ENCODE results near the gene HIVEP3.

DNA sequence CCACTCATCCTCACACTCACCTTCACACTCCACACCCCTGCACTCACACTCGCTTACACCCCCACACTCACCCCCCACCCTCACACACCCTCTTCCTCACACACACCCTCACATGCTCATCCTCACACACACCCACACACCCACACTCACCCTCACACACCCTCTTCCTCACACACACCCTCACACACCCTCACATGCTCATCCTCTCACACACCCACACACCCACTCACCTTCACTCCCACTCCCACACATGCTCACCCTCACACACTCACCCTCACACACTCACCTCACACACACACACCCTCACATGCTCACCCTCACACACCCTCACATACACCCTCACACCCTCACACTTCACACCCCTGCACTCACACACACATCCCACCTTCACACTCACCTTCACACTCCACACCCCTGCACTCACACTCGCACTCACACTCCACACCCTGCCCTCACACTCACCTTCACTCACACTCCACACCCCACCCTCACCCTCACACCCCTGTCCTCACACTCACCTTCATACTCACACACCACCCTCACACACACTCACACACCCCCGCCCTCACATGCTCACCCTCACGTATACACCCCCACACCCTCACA lies 391.7 kb downstream of the HIVEP3 start:
- TF ChIP-seq, protein P1, sequence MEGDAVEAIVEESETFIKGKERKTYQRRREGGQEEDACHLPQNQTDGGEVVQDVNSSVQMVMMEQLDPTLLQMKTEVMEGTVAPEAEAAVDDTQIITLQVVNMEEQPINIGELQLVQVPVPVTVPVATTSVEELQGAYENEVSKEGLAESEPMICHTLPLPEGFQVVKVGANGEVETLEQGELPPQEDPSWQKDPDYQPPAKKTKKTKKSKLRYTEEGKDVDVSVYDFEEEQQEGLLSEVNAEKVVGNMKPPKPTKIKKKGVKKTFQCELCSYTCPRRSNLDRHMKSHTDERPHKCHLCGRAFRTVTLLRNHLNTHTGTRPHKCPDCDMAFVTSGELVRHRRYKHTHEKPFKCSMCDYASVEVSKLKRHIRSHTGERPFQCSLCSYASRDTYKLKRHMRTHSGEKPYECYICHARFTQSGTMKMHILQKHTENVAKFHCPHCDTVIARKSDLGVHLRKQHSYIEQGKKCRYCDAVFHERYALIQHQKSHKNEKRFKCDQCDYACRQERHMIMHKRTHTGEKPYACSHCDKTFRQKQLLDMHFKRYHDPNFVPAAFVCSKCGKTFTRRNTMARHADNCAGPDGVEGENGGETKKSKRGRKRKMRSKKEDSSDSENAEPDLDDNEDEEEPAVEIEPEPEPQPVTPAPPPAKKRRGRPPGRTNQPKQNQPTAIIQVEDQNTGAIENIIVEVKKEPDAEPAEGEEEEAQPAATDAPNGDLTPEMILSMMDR (IDR thresholded peaks at IDR 0.05), result no peak
- no peak for TF ChIP-seq POLR2A (IDR thresholded peaks at IDR 0.05)
